HEK293 (cell line): ENCODE data around the gene USP32.

Experiments
- CTCF ChIA-PET: fragments of 350-600 bp; formaldehyde crosslinking; extraction: SDS; loops from one replicate; lab custom pipeline; 2021; ENCODE audit warnings: antibody characterized with exemption; lab: Yijun Ruan, JAX
- POLR2A ChIA-PET: fragments of 300-600 bp; formaldehyde crosslinking; extraction: SDS; loops from one replicate; lab custom pipeline; 2020; ENCODE audit warnings: antibody characterized with exemption, inconsistent platforms; lab: Yijun Ruan, JAX
- H3K27ac ChIP-seq: fragments of 200-500 bp; sonication (Bioruptor generic); 2 replicates; pipeline ENCODE4 v1.5.1; 2014; ENCODE audit warnings: low read depth, low read length, control low read depth, inconsistent platforms; ENCODE audit errors: extremely low read depth
- H3K36me3 ChIP-seq, 2 experiments: fragments of 200-500 bp in 1 of 2; sonication (Bioruptor generic) in 1 of 2; 1 replicate in 1 of 2; 2 replicates in 1 of 2; pipeline ENCODE4 v1.5.1; 2014 to 2017; ENCODE audit warnings: inconsistent platforms in 2 of 2, low read length in 2 of 2; ENCODE audit not compliant: control insufficient read depth in 2 of 2, insufficient read depth in 1 of 2
- H3K4me1 ChIP-seq: fragments of 200-500 bp; sonication (Bioruptor generic); 2 replicates; pipeline ENCODE4 v1.5.1; 2014; ENCODE audit warnings: mild to moderate bottlenecking, low read length, inconsistent platforms; ENCODE audit not compliant: control insufficient read depth, insufficient read depth
- H3K4me3 ChIP-seq: 2 replicates; pipeline ENCODE4 v1.5.1; 2011; ENCODE audit warnings: low read depth, mild to moderate bottlenecking, control low read depth, low read length, moderate library complexity
- H3K9me3 ChIP-seq: fragments of 200-500 bp; sonication (Bioruptor generic); 2 replicates; pipeline ENCODE4 v1.5.1; 2014; ENCODE audit warnings: low read depth, low read length, inconsistent platforms; ENCODE audit not compliant: control insufficient read depth, insufficient read depth
- GLI4 ChIP-seq: fragments of 450-650 bp; formaldehyde crosslinking; IDR thresholded peaks from 2 replicates; pipeline ENCODE4 v1.5.1; 2016; ENCODE audit warnings: missing biosample characterization, missing genetic modification characterization
- IKZF3 ChIP-seq: fragments of 450-650 bp; IDR thresholded peaks from 2 replicates; pipeline ENCODE4 v1.5.0; 2018; ENCODE audit warnings: missing biosample characterization, mild to moderate bottlenecking, missing genetic modification characterization, moderate library complexity
- KLF1 ChIP-seq: fragments of 450-650 bp; formaldehyde crosslinking; IDR thresholded peaks from 2 replicates; pipeline ENCODE4 v1.5.1; 2016; ENCODE audit warnings: missing biosample characterization, missing genetic modification characterization
- KLF17 ChIP-seq: fragments of 450-650 bp; formaldehyde crosslinking; IDR thresholded peaks from 2 replicates; pipeline ENCODE4 v1.5.1; 2016; ENCODE audit warnings: missing biosample characterization, missing genetic modification characterization
- PBX3 ChIP-seq: sonication (generic); formaldehyde crosslinking; IDR thresholded peaks from 2 replicates; pipeline ENCODE4 v1.8.1; 2022; ENCODE audit warnings: mild to moderate bottlenecking, moderate library complexity, missing genetic modification reagents
- REST ChIP-seq: fragments of 450-650 bp; formaldehyde crosslinking; IDR thresholded peaks from 2 replicates; pipeline ENCODE4 v1.5.1; 2016; ENCODE audit warnings: missing biosample characterization, missing genetic modification characterization
- TSHZ1 ChIP-seq: fragments of 450-650 bp; formaldehyde crosslinking; IDR thresholded peaks from 2 replicates; pipeline ENCODE4 v1.5.1; 2016; ENCODE audit warnings: missing biosample characterization, missing genetic modification characterization, borderline replicate concordance
- YY1 ChIP-seq: fragments of 450-650 bp; formaldehyde crosslinking; IDR thresholded peaks from 2 replicates; pipeline ENCODE4 v1.5.1; 2018; ENCODE audit warnings: missing biosample characterization, missing genetic modification characterization
- YY2 ChIP-seq: fragments of 450-650 bp; formaldehyde crosslinking; IDR thresholded peaks from 2 replicates; pipeline ENCODE4 v1.5.1; 2016; ENCODE audit warnings: missing biosample characterization, missing genetic modification characterization
- ZEB2 ChIP-seq: fragments of 450-650 bp; formaldehyde crosslinking; IDR thresholded peaks from 2 replicates; pipeline ENCODE4 v1.5.1; 2016; ENCODE audit warnings: missing biosample characterization, missing genetic modification characterization
- ZFP69B ChIP-seq: fragments of 450-650 bp; formaldehyde crosslinking; IDR thresholded peaks from 2 replicates; pipeline ENCODE4 v1.5.1; 2016; ENCODE audit warnings: missing biosample characterization, missing genetic modification characterization
- ZNF138 ChIP-seq: fragments of 450-650 bp; formaldehyde crosslinking; IDR thresholded peaks from 2 replicates; pipeline ENCODE4 v1.5.1; 2016; ENCODE audit warnings: missing biosample characterization, missing genetic modification characterization, borderline replicate concordance
- ZNF157 ChIP-seq: fragments of 450-650 bp; formaldehyde crosslinking; IDR thresholded peaks from 2 replicates; pipeline ENCODE4 v1.5.1; 2016; ENCODE audit warnings: missing biosample characterization, missing genetic modification characterization
- ZNF394 ChIP-seq: fragments of 450-650 bp; formaldehyde crosslinking; IDR thresholded peaks from 2 replicates; pipeline ENCODE4 v1.5.1; 2016; ENCODE audit warnings: missing biosample characterization, missing genetic modification characterization, mild to moderate bottlenecking, moderate library complexity, borderline replicate concordance
- ZNF473 ChIP-seq: fragments of 450-650 bp; formaldehyde crosslinking; IDR thresholded peaks from 2 replicates; pipeline ENCODE4 v1.5.1; 2017; ENCODE audit warnings: missing biosample characterization, missing genetic modification characterization
- ZNF48 ChIP-seq: fragments of 450-650 bp; formaldehyde crosslinking; IDR thresholded peaks from 2 replicates; pipeline ENCODE4 v1.5.1; 2016; ENCODE audit warnings: missing biosample characterization, missing genetic modification characterization
- ZNF549 ChIP-seq: fragments of 450-650 bp; IDR thresholded peaks from 2 replicates; pipeline ENCODE4 v1.5.1; 2018; ENCODE audit warnings: missing biosample characterization, missing genetic modification characterization, mild to moderate bottlenecking, inconsistent platforms, moderate library complexity
- ZNF610 ChIP-seq: fragments of 450-650 bp; formaldehyde crosslinking; IDR thresholded peaks from 2 replicates; pipeline ENCODE4 v1.5.1; 2016; ENCODE audit warnings: missing biosample characterization, missing genetic modification characterization, borderline replicate concordance
- ZNF624 ChIP-seq: fragments of 450-650 bp; formaldehyde crosslinking; IDR thresholded peaks from 2 replicates; pipeline ENCODE4 v1.5.1; 2017; ENCODE audit warnings: missing biosample characterization, missing genetic modification characterization
- ZNF704 ChIP-seq: fragments of 450-650 bp; formaldehyde crosslinking; IDR thresholded peaks from 2 replicates; pipeline ENCODE4 v1.5.1; 2016; ENCODE audit warnings: missing biosample characterization, missing genetic modification characterization
- ZXDB ChIP-seq: fragments of 450-650 bp; formaldehyde crosslinking; IDR thresholded peaks from 2 replicates; pipeline ENCODE4 v1.5.1; 2016; ENCODE audit warnings: missing biosample characterization, missing genetic modification characterization

USP32 gene

GRCh38 chr17:60325730-60326524 lies 66.0 kb downstream of the USP32 start (continued):
- no peak for TF ChIP-seq ZNF624 (tag by site-specific recombination)
- no peak for TF ChIP-seq ZNF473
- no peak for TF ChIP-seq ZXDB (tag by site-specific recombination)
- TF ChIP-seq PBX3 (CRISPR knock-in tag), result no peak
- no peak for TF ChIP-seq KLF1 (tag by site-specific recombination)

- TF ChIP-seq ZNF157 (tag by site-specific recombination), result no peak
- Histone ChIP-seq H3K4me1 (no peaks in the 10 kb centered on the region), H3K4me3 (no peak overlapping the region), H3K36me3 (peaks cover 0 to 7% of the 10 kb centered on the region in 2 experiments; a peak in 2 of 3 replicates), H3K9me3 (no peaks in the 10 kb centered on the region), H3K27ac (no peak overlapping the region)
- ChIA-PET CTCF (no interaction called here), POLR2A (no interaction called here)
Measured at GRCh38 chr17:60323754-60324153, 68.2 kb downstream of the USP32 start.

GRCh38 chr17:60322056-60322387 lies 69.9 kb downstream of the USP32 start:
- Histone ChIP-seq H3K4me3 (no peak overlapping the region), H3K27ac (no peak overlapping the region), H3K36me3 (no peaks in the 10 kb centered on the region; a peak in 1 of 3 replicates), H3K9me3 (no peaks in the 10 kb centered on the region), H3K4me1 (no peaks in the 10 kb centered on the region)
- ChIA-PET POLR2A (no interaction called here), CTCF (interaction anchor here (0.6 to 0.7 kb wide), 2 partner anchors 14 to 37 kb away, joined by 4 read pairs; no protein-coding TSS in a partner anchor)
- no peak for TF ChIP-seq PBX3 (CRISPR knock-in tag)
- TF ChIP-seq REST (tag by site-specific recombination), result no peak
- TF ChIP-seq ZNF610 (tag by site-specific recombination), result no peak
- TF ChIP-seq ZFP69B (tag by site-specific recombination), result no peak
- TF ChIP-seq ZEB2 (tag by site-specific recombination), result no peak
- TF ChIP-seq ZNF394 (tag by site-specific recombination), result no peak
- no peak for TF ChIP-seq TSHZ1
- TF ChIP-seq ZNF704 (tag by site-specific recombination), result no peak
- no peak for TF ChIP-seq ZNF48 (tag by site-specific recombination)
- no peak for TF ChIP-seq IKZF3 (tag by site-specific recombination)
- no peak for TF ChIP-seq KLF17
- no peak for TF ChIP-seq GLI4 (tag by site-specific recombination)
- TF ChIP-seq YY1 (tag by site-specific recombination), result no peak
- no peak for TF ChIP-seq ZNF138 (tag by site-specific recombination)
- TF ChIP-seq YY2 (tag by site-specific recombination), result no peak
- no peak for TF ChIP-seq ZNF549 (tag by site-specific recombination)
